Lung microvascular endothelial cell (primary cell): ENCODE measurements around the gene NMRK1. TPM values are rescaled to one million over a fixed set of nuclear protein-coding genes. Genes with fewer than 3 reads are reported as not detected.
A peak's percentile ranks its signal among the peaks of the same experiment; 100 is the strongest.

Experiments
- DNase-seq, 2 donors: peaks; one replicate each; pipeline versions ENCODE4 v3.0.0 to v3.0.0-alpha.2; 2010; ENCODE audit warnings: low read depth in 2 of 2
- total RNA-seq: library from RNA; depleted of rRNA; stranded (reverse); fragments of >200 nt; gene quantifications from 2 replicates; pipeline ENCODE4 v1.2.1, GENCODE V29; 2014

Gene NMRK1
- total RNA-seq, 1 donor from 2014 or later = 16.5 TPM

GRCh38 chr9:75063556-75064305 is 24.2 kb downstream of the NMRK1 start:
- no peak for DNase-seq

GRCh38 chr9:75061169-75061568 is 26.8 kb downstream of the NMRK1 start:
- DNase-seq = no peak

GRCh38 chr9:75054368-75055001 is 33.5 kb downstream of the NMRK1 start:
- DNase-seq = no peak

GRCh38 chr9:75053869-75054268 is 34.1 kb downstream of the NMRK1 start:
- no peak for DNase-seq

- DNase-seq = no peak
Measured at GRCh38 chr9:75051285-75051684, 36.7 kb downstream of the NMRK1 start.

GRCh38 chr9:75047506-75047905 is 40.4 kb downstream of the NMRK1 start:
- no peak for DNase-seq

- no peak for DNase-seq
Measured at GRCh38 chr9:75046725-75047345, 41.1 kb downstream of the NMRK1 start.

- DNase-seq = no peak
Measured at GRCh38 chr9:75041041-75041440, 46.9 kb downstream of the NMRK1 start.

GRCh38 chr9:75039801-75040200 is 48.2 kb downstream of the NMRK1 start:
- no peak for DNase-seq

- DNase-seq = no peak
Measured at GRCh38 chr9:75039009-75039408, 48.9 kb downstream of the NMRK1 start.

- DNase-seq = no peak
Measured at GRCh38 chr9:75036793-75037192, 51.2 kb downstream of the NMRK1 start.

- no peak for DNase-seq
Measured at GRCh38 chr9:75033791-75034473, 54.0 kb downstream of the NMRK1 start.

GRCh38 chr9:75027187-75028107 is 60.5 kb downstream of the NMRK1 start:
- DNase-seq = peak; percentile 36 to 45

GRCh38 chr9:75023846-75024245 is 64.1 kb downstream of the NMRK1 start:
- no peak for DNase-seq

GRCh38 chr9:75019654-75020053 is 68.3 kb downstream of the NMRK1 start:
- DNase-seq = no peak

- no peak for DNase-seq
Measured at GRCh38 chr9:75019022-75019421, 68.9 kb downstream of the NMRK1 start.

GRCh38 chr9:75017378-75017777 is 70.6 kb downstream of the NMRK1 start:
- no peak for DNase-seq

GRCh38 chr9:75013735-75014134 is 74.2 kb downstream of the NMRK1 start:
- DNase-seq = no peak
